Spleen (tissue), 7 donors: ENCODE results near the gene CCDC124.

Source experiments
- CTCF ChIP-seq, 11 experiments: fragments of 200-600 bp in 7 of 11; fragments of 450-650 bp in 4 of 11; sonication (generic) in 4 of 11; IDR thresholded peaks in 8 of 11; conservative IDR thresholded peaks in 3 of 11; 1 replicate in 7 of 11; 2 replicates in 4 of 11; pipeline versions ENCODE4 v1.4.0 to v1.8.0; 2016 to 2021; ENCODE audit warnings: antibody characterized with exemption in 11 of 11, inconsistent platforms in 4 of 11, mild to moderate bottlenecking in 1 of 11
- POLR2AphosphoS5 ChIP-seq, 3 donors: sonication (generic); formaldehyde crosslinking; IDR thresholded peaks; one replicate each; pipeline ENCODE4 v1.5.1; 2017; ENCODE audit warnings: antibody characterized with exemption in 3 of 3
- donor health status: DM: no; HTN: no; CAD: no; lungs with moderate emphysema.
- donor health status: DM: no; HTN: no; CAD: no.
- donor health status: DM: no; HTN: no; CAD: no.

GRCh38 chr19:17888260-17888659 is 44.6 kb upstream of the CCDC124 start:
- TF ChIP-seq POLR2AphosphoS5 (IDR thresholded peaks at IDR 0.05) (no peak), CTCF (IDR thresholded peaks at IDR 0.05 in 8 of 11, conservative IDR thresholded peaks at IDR 0.05 in 3 of 11) (no peak)
